Right lobe of liver (tissue), 6 donors: ENCODE data around the gene CCDC85C. TPM values are rescaled to one million over a fixed set of nuclear protein-coding genes. Genes with fewer than 3 reads are reported as not detected.
A peak's percentile ranks its signal among the peaks of the same experiment; 100 is the strongest.

Source experiments
- ATAC-seq, 4 donors: fragments of 200-7000 bp; cut with Tn5 transposase; one replicate each; pipeline ENCODE4 v1.9.1; 2020; ENCODE audit warnings: mild to moderate bottlenecking in 4 of 4, moderate library complexity in 4 of 4
- DNase-seq, 3 donors: peaks; one replicate each; pipeline ENCODE4 v3.0.0-alpha.2; 2020
- H3K27ac ChIP-seq, 3 donors: fragments of 200-600 bp; one replicate each; pipeline ENCODE4 v1.8.0; 2022
- H3K27me3 ChIP-seq, 2 donors: fragments of 200-600 bp; one replicate each; pipeline ENCODE4 v1.8.0; 2022
- H3K36me3 ChIP-seq, 4 donors: fragments of 200-600 bp; sonication (generic) in 1 of 4; one replicate each; pipeline versions ENCODE4 v1.5.1 to v1.8.0; 2017 to 2022; ENCODE audit warnings: control low read depth in 1 of 4
- H3K4me1 ChIP-seq, 4 donors: fragments of 200-600 bp; sonication (generic) in 1 of 4; one replicate each; pipeline versions ENCODE4 v1.5.1 to v1.8.0; 2017 to 2022; ENCODE audit warnings: control low read depth in 1 of 4
- H3K4me3 ChIP-seq, 3 donors: fragments of 200-600 bp; one replicate each; pipeline ENCODE4 v1.8.0; 2022
- H3K9me3 ChIP-seq, 4 donors: fragments of 200-600 bp; sonication (generic) in 1 of 4; one replicate each; pipeline versions ENCODE4 v1.5.1 to v1.8.0; 2017 to 2022; ENCODE audit warnings: control low read depth in 1 of 4
- POLR2A ChIP-seq: fragments of 450-650 bp; IDR thresholded peaks from one replicate; pipeline ENCODE4 v1.6.1; 2017; ENCODE audit warnings: antibody characterized with exemption, mild to moderate bottlenecking
- WGBS: methylation state at CpG from one replicate; pipeline ENCODE4 v1.1.6; 2018; ENCODE audit warnings: low coverage, low lambda C conversion rate; ENCODE audit not compliant: insufficient coverage; ENCODE audit errors: missing lambda C conversion rate; 5-methylcytosine and 5-hydroxymethylcytosine counted together
- intact Hi-C, 2 donors: fragments of 100-400 bp; cut with DNase I; formaldehyde crosslinking; loops; one replicate each; pipeline versions ENCODE4 v1.11.2 to v1.14.1; 2022
- total RNA-seq, 6 experiments: library from RNA; depleted of rRNA in 2 of 6; stranded (reverse); fragments of >200 nt in 2 of 6; fragmentation: NEBNext Ultra II Directional in 3 of 6; extraction: Animal tissue kit (Norgen Biotek cat#: 25700) in 3 of 6; gene quantifications; one replicate each; pipeline versions ENCODE4 v1.1.0 to v1.2.4, GENCODE V29; 2016 to 2023
- TF ChIP-seq, protein P1 (sequence below), 4 donors: fragments of 200-600 bp in 3 of 4; fragments of 450-650 bp in 1 of 4; IDR thresholded peaks; one replicate each; pipeline versions ENCODE4 v1.5.1 to v1.8.0; 2016 to 2022; ENCODE audit warnings: antibody characterized with exemption in 4 of 4, mild to moderate bottlenecking in 2 of 4
- donor health status: DM: no; HTN: yes; CAD: no.
- donor health status: DM: no; HTN: no; CAD: no.
- donor health status: DM: no; HTN: no; CAD: no.
- donor health status: DM: no; HTN: yes; CAD: no.
- donor health status: DM: no; HTN: yes; CAD: no.

Gene CCDC85C
- total RNA-seq, 6 experiments from 2014 or later, result 13.6 to 32.8 (median 21.8) TPM

DNA sequence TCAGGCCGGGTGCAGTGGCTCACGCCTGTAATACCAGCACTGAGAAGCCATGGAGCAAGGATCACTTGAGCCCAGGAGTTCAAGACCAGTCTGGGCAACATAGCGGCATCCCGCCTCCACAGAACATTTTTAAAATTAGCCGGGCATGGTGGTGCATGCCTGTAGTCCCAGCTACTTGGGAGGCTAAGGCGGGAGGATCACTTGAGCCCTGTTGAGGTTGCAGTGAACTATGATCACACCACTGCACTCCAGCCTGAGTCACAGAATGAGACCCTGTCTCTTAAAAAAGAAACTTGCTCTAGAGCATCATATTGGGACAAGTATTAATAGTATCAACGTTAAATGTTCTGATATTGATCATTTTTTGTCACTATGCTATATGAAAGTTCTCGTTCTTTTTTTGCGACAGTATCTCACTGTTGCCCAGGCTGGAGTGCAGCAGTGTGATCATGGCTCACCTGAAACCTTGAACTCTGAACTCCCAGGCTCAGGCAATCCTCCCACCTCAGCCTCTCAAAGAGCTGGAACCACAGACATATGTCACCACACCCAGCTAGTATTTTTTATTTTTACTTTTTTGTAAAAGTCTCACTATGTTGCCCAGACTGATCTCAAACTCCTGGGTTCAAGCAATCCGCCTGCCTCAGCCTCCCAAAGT, 47.7 kb downstream of the CCDC85C start:
- no peak overlapping the region for H3K4me3 ChIP-seq
- 63% methylated on average over 5 of the region's 10 CpGs for WGBS
- H3K9me3 ChIP-seq, result no peaks in the 10 kb centered on the region
- H3K27me3 ChIP-seq, result no peaks in the 10 kb centered on the region
- no peaks in the 10 kb centered on the region for H3K36me3 ChIP-seq
- H3K27ac ChIP-seq, result peak overlapping the region in 2 of 3 donors; percentile 69 to 73
- ATAC-seq (no peak), DNase-seq (no peak)
- no peak for TF ChIP-seq POLR2A
- TF ChIP-seq, protein P1, sequence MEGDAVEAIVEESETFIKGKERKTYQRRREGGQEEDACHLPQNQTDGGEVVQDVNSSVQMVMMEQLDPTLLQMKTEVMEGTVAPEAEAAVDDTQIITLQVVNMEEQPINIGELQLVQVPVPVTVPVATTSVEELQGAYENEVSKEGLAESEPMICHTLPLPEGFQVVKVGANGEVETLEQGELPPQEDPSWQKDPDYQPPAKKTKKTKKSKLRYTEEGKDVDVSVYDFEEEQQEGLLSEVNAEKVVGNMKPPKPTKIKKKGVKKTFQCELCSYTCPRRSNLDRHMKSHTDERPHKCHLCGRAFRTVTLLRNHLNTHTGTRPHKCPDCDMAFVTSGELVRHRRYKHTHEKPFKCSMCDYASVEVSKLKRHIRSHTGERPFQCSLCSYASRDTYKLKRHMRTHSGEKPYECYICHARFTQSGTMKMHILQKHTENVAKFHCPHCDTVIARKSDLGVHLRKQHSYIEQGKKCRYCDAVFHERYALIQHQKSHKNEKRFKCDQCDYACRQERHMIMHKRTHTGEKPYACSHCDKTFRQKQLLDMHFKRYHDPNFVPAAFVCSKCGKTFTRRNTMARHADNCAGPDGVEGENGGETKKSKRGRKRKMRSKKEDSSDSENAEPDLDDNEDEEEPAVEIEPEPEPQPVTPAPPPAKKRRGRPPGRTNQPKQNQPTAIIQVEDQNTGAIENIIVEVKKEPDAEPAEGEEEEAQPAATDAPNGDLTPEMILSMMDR (IDR thresholded peaks at IDR 0.05), result no peak
- intact Hi-C loops, result no loop called here
- peaks cover 0 to 70% (median 31%) of the 10 kb centered on the region in 4 donors for H3K4me1 ChIP-seq

DNA sequence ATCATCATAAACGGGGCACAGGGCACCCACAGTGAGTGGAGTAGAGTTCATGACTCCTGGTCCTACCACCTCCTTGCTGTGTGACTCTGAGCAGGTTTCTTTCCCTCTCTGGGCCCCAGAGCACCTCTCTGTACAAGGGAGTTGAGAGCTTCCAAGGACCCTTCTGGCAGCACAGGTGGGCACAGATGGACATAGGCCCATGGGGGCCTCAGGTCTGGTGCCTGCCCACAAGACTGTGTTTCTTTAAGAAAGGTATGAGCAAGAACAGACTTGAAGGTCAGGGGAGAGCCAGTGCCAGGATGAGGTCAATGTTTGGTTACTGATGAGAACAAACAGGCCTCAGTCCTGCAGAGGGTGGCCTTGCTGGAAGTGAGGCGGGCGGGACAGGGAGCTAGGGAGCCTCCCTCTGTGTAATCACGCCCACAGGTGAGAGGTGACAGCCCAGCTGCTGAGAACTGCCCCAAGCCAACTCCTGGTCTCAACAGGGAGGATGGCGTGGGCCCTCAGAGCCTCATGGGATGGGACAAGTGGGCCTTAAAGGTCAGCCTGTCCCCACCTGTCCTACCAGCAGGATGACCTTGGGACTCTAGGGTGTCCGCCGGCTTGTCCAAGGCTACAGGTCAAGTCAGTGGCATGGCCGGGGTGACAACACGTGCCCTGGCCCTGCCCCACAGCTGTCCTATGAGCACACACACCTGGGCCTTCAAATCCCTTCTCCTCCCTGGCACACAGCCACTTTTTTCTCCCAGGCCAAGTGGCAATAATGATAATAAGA, 49.1 kb downstream of the CCDC85C start:
- peaks cover 0 to 68% (median 33%) of the 10 kb centered on the region in 4 donors for H3K4me1 ChIP-seq
- WGBS, result 26% methylated on average over 3 of the region's 9 CpGs
- intact Hi-C loops, result no loop called here

GRCh38 chr14:99554184-99554583, 49.8 kb downstream of the CCDC85C start:
- no peaks in the 10 kb centered on the region for H3K27me3 ChIP-seq
- peaks cover 0 to 70% (median 36%) of the 10 kb centered on the region in 4 donors for H3K4me1 ChIP-seq
- peak; percentile 49 to 78 (median 78) for DNase-seq
- H3K9me3 ChIP-seq, result no peaks in the 10 kb centered on the region
- 71% methylated on average over 2 of the region's 12 CpGs for WGBS
- peak; percentile 30 to 60 (median 44) for ATAC-seq
- intact Hi-C loops, result no loop called here
- no peak overlapping the region for H3K4me3 ChIP-seq
- TF ChIP-seq, protein P1 (IDR thresholded peaks at IDR 0.05), result no peak
- peak; percentile 20 for TF ChIP-seq POLR2A
- no peaks in the 10 kb centered on the region for H3K36me3 ChIP-seq
- peak overlapping the region; percentile 59 to 73 (median 69) for H3K27ac ChIP-seq

More for the DNA sequence above, 49.1 kb downstream of the CCDC85C start:
- Histone ChIP-seq H3K4me3 (no peak overlapping the region), H3K36me3 (no peaks in the 10 kb centered on the region), H3K27me3 (no peaks in the 10 kb centered on the region), H3K9me3 (no peaks in the 10 kb centered on the region), H3K27ac (peak overlapping the region; percentile 62 to 73 (median 69))
- DNase-seq, result peak; percentile 61 to 86 (median 81)
- peak; percentile 57 to 76 (median 63) for ATAC-seq
- no peak for TF ChIP-seq POLR2A
- TF ChIP-seq, protein P1 (IDR thresholded peaks at IDR 0.05), result no peak

DNA sequence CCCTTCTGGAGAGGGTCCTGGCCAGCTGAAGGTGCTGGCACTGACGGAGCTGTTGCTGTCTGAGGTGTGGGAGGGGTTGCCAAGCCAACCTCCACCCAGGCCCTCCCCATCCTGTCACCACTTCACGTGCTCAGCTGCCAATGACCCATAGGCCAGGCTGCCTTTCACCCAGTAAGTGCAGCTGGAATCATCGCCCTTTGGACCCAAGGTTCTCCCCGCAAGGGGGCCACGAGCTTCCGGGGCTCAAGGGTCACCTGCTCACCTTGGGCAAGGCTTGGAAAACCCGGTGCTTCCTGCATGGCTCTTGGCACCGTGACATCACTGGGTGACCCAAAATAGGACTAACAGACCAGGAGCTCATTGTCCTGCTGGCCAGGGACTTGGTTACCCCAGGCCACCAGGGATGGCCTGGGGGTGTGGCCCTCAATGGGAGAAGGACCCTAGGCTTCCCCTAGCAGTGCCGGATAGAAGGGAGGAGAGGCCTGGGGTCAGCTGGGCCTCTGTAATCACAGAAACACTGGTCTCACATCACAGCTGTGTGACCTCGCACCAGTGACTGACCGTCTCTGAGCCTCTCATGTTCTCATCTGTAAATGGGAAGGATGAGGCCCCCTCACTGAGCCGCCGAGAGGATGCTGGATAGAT, 51.3 kb downstream of the CCDC85C start:
- intact Hi-C loops, result no loop called here
- Histone ChIP-seq H3K4me3 (peak overlapping the region in 1 of 3 donors; percentile 7), H3K36me3 (no peaks in the 10 kb centered on the region), H3K9me3 (no peaks in the 10 kb centered on the region), H3K27me3 (no peaks in the 10 kb centered on the region), H3K27ac (peak overlapping the region; percentile 38 to 73 (median 70)), H3K4me1 (peaks cover 0 to 70% (median 36%) of the 10 kb centered on the region in 4 donors)
- ATAC-seq (peak; percentile 69 to 84 (median 76)), DNase-seq (peak; percentile 90 to 98 (median 95))
- TF ChIP-seq, protein P1 (IDR thresholded peaks at IDR 0.05), result no peak
- TF ChIP-seq POLR2A, result peak; percentile 46
- WGBS, result 0% methylated on average over 1 of the region's 13 CpGs
